T-helper 22 cell (primary cell): ENCODE results near the gene OR2T29.
"Not testable (repeated sequence)": the region's sequence is repeated elsewhere in the genome, so short reads cannot be mapped to it uniquely, and the experiment has no call there.

ENCODE experiments used
- DNase-seq: peaks from one replicate; pipeline ENCODE4 v3.0.0-alpha.2; 2020; ENCODE audit warnings: low read depth

The OR2T29 gene

DNA sequence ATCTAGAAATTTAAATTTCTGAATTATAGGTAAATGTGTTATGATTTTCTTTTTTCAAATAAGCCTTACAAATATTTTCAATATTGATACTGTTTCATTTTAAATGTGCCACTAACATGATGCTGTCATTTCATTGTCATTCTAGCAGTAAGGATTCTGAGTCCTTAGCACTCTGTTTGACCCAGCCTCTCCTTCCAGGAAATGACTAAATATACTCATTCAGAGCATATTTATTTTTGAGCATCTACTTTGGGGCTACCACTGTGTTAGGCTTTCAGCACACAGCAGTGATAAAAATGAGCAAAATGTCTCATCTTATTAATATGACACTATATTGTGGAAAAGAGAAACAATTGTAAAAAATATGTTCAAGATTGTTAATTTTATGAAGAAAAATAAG, 52.4 kb downstream of the OR2T29 start:
- not testable (repeated sequence) for DNase-seq

DNA sequence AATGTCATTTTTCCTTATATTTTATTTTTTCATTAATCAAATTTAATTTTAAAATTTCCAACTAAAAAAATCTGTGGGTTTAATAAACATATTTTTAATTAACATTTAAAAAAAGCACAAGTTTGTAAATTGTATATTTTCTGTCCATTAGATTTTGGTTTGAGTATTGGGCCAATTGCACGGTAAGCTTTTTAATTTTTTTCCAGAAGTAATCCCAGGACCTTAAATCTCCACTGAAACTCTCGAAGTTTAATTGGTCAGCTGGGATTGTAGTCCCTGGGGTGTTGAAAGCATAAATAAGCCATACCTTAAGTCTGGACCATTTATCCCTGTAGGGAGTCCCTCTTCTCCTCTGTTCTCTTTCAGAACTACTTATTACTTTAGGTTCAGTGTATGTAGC, 54.8 kb downstream of the OR2T29 start, which contains the start of gene OR2G6:
TSS of gene OR2G6 (plus strand) at position 301 of the 400 bp plus-strand sequence. CDS start 13,574 bp downstream, outside the sequence.
- DNase-seq = not testable (repeated sequence)
